ENCODE results near the gene SIKE1.
"Not testable (repeated sequence)": the region's sequence is repeated elsewhere in the genome, so short reads cannot be mapped to it uniquely, and the experiment has no call there.

Gene SIKE1

GRCh38 chr1:114780344-114781226 is at the start of gene SIKE1:
Gene SIKE1 (minus strand): TSS chr1:114780685. CDS start chr1:114780607, 78 bp downstream.
- no peak for TF ChIP-seq JUND (IDR thresholded peaks at IDR 0.05; ENCODE audit: low read depth)
- in situ Hi-C loops (cut with HindIII; ENCODE audit: low pct_unique_long_range_greater_than_20kb, low sequenced_read_pairs), result no loop called here
- DNase-seq (ENCODE audit: low read depth in 1 of 2, low spot score in 1 of 2), result peak; percentile 69 to 91

- in situ Hi-C loops (cut with HindIII; ENCODE audit: low pct_unique_long_range_greater_than_20kb, low sequenced_read_pairs); DNase-seq (ENCODE audit: low read depth in 1 of 2, low spot score in 1 of 2): not testable (repeated sequence)
These were observed 49.6 kb upstream of the SIKE1 start for GRCh38 chr1:114830075-114830474.

DNA sequence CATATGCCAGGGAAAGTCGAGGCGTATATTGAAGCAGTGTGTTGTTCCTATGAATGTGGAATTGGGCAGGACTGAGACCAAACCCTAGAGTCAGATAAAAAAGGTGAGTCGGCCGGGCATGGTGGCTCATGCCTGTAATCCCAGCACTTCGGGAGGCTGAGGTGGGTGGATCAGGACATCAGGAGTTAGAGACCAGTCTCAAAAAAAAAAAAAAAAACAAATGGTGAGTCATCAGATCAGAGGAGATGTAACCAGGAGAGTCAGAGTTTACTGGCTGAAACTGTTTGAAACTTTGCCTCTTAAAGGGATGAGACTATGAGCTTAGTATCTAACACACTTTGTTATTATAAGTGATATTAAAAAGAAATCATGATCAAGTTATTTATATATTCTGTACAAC is 47.8 kb upstream of the SIKE1 start:
- TF ChIP-seq JUND (IDR thresholded peaks at IDR 0.05; ENCODE audit: low read depth), result no peak
- in situ Hi-C loops (cut with HindIII; ENCODE audit: low pct_unique_long_range_greater_than_20kb, low sequenced_read_pairs), result no loop called here
- DNase-seq (ENCODE audit: low read depth in 1 of 2, low spot score in 1 of 2), result no peak

- no peak for DNase-seq (ENCODE audit: low read depth in 1 of 2, low spot score in 1 of 2)
- in situ Hi-C loops (cut with HindIII; ENCODE audit: low pct_unique_long_range_greater_than_20kb, low sequenced_read_pairs), result no loop called here
- no peak for TF ChIP-seq JUND (IDR thresholded peaks at IDR 0.05; ENCODE audit: low read depth)
These were observed 41.5 kb upstream of the SIKE1 start for GRCh38 chr1:114821978-114822377.

- in situ Hi-C loops (cut with HindIII; ENCODE audit: low pct_unique_long_range_greater_than_20kb, low sequenced_read_pairs), result no loop called here
- no peak for DNase-seq (ENCODE audit: low read depth in 1 of 2, low spot score in 1 of 2)
These were observed 39.9 kb upstream of the SIKE1 start for GRCh38 chr1:114820392-114820791.

DNA sequence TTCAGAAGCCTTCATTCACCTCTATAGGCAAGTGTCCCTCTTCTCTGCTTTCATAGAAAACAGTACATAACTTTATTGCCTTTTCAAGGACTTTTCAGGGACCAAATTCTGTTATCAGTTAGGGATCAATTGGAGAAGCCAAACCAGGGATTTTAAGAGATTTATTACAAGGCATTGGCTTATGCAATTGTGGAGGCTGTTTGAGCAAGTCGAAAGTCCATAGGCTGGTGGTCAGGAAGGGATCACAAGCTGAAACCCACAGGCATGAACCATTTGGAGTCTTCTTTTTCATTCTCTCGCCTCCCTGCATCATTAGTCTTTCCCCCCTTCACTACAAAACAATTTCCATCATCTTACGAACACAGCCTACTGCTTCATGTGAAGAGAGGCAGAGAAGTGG is 39.4 kb upstream of the SIKE1 start:
- DNase-seq (ENCODE audit: low read depth in 1 of 2, low spot score in 1 of 2), result no peak
- in situ Hi-C loops (cut with HindIII; ENCODE audit: low pct_unique_long_range_greater_than_20kb, low sequenced_read_pairs), result no loop called here
- TF ChIP-seq JUND (IDR thresholded peaks at IDR 0.05; ENCODE audit: low read depth), result no peak

More at GRCh38 chr1:114820392-114820791, 39.9 kb upstream of the SIKE1 start:
- TF ChIP-seq JUND (IDR thresholded peaks at IDR 0.05; ENCODE audit: low read depth), result no peak

- in situ Hi-C loops (cut with HindIII; ENCODE audit: low pct_unique_long_range_greater_than_20kb, low sequenced_read_pairs); DNase-seq (ENCODE audit: low read depth in 1 of 2, low spot score in 1 of 2): not testable (repeated sequence)
These were observed 24.0 kb upstream of the SIKE1 start for GRCh38 chr1:114804449-114804848.

- no peak for DNase-seq (ENCODE audit: low read depth in 1 of 2, low spot score in 1 of 2)
- no peak for TF ChIP-seq JUND (IDR thresholded peaks at IDR 0.05; ENCODE audit: low read depth)
- in situ Hi-C loops (cut with HindIII; ENCODE audit: low pct_unique_long_range_greater_than_20kb, low sequenced_read_pairs), result no loop called here
These were observed 22.5 kb upstream of the SIKE1 start for GRCh38 chr1:114803001-114803400.

GRCh38 chr1:114794038-114794437 is 13.6 kb upstream of the SIKE1 start:
- TF ChIP-seq JUND (IDR thresholded peaks at IDR 0.05; ENCODE audit: low read depth), result no peak
- in situ Hi-C loops (cut with HindIII; ENCODE audit: low pct_unique_long_range_greater_than_20kb, low sequenced_read_pairs), result no loop called here
- no peak for DNase-seq (ENCODE audit: low read depth in 1 of 2, low spot score in 1 of 2)

GRCh38 chr1:114790581-114790980 is 10.1 kb upstream of the SIKE1 start:
- DNase-seq (ENCODE audit: low read depth in 1 of 2, low spot score in 1 of 2); in situ Hi-C loops (cut with HindIII; ENCODE audit: low pct_unique_long_range_greater_than_20kb, low sequenced_read_pairs): not testable (repeated sequence)

- in situ Hi-C loops (cut with HindIII; ENCODE audit: low pct_unique_long_range_greater_than_20kb, low sequenced_read_pairs); DNase-seq (ENCODE audit: low read depth in 1 of 2, low spot score in 1 of 2): not testable (repeated sequence)
These were observed 6.0 kb upstream of the SIKE1 start for GRCh38 chr1:114786440-114786839.

DNA sequence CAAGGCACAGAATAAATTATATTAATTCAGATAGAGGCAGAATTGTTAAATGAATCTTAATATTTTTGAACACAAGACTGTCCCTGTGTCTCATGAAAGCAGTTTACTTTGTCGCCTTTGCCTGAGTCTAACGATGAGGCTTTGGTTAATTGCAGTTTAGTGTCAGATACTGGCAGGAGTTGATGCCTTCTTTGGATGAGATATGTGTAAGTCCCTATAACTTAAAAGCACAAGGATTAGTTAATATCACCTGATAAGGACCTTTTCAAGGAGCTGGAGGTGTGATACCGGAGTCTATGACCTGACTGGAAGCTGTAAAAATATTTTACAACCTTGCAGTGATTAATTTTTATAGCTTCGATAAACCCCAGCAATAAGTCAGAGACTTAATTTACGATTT is 2.0 kb upstream of the SIKE1 start:
- no peak for TF ChIP-seq JUND (IDR thresholded peaks at IDR 0.05; ENCODE audit: low read depth)
- DNase-seq (ENCODE audit: low read depth in 1 of 2, low spot score in 1 of 2), result no peak
- in situ Hi-C loops (cut with HindIII; ENCODE audit: low pct_unique_long_range_greater_than_20kb, low sequenced_read_pairs), result no loop called here

- in situ Hi-C loops (cut with HindIII; ENCODE audit: low pct_unique_long_range_greater_than_20kb, low sequenced_read_pairs), result no loop called here
- DNase-seq (ENCODE audit: low read depth in 1 of 2, low spot score in 1 of 2), result no peak
- no peak for TF ChIP-seq JUND (IDR thresholded peaks at IDR 0.05; ENCODE audit: low read depth)
These were observed 763 bp downstream of the SIKE1 start for GRCh38 chr1:114779722-114780121.

- in situ Hi-C loops (cut with HindIII; ENCODE audit: low pct_unique_long_range_greater_than_20kb, low sequenced_read_pairs); DNase-seq (ENCODE audit: low read depth in 1 of 2, low spot score in 1 of 2): not testable (repeated sequence)
These were observed 3.8 kb downstream of the SIKE1 start for GRCh38 chr1:114776726-114777125.
